Measurements from ENCODE around the gene PHF21A.
"Not testable (repeated sequence)": the region's sequence is repeated elsewhere in the genome, so short reads cannot be mapped to it uniquely, and the experiment has no call there.

Gene PHF21A

DNA sequence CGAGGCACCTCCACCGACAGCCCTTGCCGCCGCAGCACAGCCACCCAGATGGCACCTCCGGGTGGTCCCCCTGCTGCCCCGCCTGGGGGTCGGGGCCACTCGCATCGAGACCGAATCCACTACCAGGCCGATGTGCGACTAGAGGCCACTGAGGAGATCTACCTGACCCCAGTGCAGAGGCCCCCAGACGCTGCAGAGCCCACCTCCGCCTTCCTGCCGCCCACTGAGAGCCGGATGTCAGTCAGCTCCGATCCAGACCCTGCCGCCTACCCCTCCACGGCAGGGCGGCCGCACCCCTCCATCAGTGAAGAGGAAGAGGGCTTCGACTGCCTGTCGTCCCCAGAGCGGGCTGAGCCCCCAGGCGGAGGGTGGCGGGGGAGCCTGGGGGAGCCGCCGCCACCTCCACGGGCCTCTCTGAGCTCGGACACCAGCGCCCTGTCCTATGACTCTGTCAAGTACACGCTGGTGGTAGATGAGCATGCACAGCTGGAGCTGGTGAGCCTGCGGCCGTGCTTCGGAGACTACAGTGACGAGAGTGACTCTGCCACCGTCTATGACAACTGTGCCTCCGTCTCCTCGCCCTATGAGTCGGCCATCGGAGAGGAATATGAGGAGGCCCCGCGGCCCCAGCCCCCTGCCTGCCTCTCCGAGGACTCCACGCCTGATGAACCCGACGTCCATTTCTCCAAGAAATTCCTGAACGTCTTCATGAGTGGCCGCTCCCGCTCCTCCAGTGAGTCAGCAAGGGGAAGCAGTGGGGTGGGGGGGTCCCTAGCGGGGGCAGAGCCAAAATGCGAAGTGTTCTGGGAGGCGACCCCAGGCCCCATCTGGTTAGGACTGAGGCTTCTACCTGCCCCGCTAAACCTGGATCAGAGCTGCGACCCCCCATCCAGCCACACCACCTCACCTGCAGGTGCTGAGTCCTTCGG is 218.5 kb downstream of the PHF21A start:
- in situ Hi-C loops (cut with HindIII; ENCODE audit: low sequenced_read_pairs): no loop called here
- no peak overlapping the region for H3K4me3 ChIP-seq (ENCODE audit: low read depth, low read length)
- TF ChIP-seq, protein P1, sequence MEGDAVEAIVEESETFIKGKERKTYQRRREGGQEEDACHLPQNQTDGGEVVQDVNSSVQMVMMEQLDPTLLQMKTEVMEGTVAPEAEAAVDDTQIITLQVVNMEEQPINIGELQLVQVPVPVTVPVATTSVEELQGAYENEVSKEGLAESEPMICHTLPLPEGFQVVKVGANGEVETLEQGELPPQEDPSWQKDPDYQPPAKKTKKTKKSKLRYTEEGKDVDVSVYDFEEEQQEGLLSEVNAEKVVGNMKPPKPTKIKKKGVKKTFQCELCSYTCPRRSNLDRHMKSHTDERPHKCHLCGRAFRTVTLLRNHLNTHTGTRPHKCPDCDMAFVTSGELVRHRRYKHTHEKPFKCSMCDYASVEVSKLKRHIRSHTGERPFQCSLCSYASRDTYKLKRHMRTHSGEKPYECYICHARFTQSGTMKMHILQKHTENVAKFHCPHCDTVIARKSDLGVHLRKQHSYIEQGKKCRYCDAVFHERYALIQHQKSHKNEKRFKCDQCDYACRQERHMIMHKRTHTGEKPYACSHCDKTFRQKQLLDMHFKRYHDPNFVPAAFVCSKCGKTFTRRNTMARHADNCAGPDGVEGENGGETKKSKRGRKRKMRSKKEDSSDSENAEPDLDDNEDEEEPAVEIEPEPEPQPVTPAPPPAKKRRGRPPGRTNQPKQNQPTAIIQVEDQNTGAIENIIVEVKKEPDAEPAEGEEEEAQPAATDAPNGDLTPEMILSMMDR (IDR thresholded peaks at IDR 0.05; ENCODE audit: low read depth, low read length): no peak
- no peak for DNase-seq (ENCODE audit: low read depth, low spot score)

DNA sequence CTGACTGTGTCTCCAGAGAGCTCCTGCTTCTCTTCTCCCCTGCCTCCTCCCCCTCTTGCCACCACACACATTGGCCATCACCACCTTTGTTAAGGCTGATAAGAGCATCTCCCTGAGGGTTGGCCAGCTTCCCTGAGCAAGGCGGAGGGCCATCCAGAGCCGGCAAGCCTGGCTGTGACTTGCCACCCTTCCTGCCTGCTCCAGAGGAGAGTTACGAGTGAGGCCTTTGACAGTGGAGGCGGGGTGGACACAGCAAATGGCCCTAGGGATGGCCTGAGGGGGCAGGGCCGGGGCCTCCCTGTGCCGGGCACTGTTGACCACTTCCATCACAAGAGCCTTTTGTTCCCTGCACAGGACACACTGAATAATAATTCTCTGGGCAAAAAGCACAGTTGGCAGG is 219.6 kb downstream of the PHF21A start:
- TF ChIP-seq, protein P1 (IDR thresholded peaks at IDR 0.05; ENCODE audit: low read depth, low read length): no peak
- no peak for DNase-seq (ENCODE audit: low read depth, low spot score)
- no peak overlapping the region for H3K4me3 ChIP-seq (ENCODE audit: low read depth, low read length)
- in situ Hi-C loops (cut with HindIII; ENCODE audit: low sequenced_read_pairs): no loop called here

DNA sequence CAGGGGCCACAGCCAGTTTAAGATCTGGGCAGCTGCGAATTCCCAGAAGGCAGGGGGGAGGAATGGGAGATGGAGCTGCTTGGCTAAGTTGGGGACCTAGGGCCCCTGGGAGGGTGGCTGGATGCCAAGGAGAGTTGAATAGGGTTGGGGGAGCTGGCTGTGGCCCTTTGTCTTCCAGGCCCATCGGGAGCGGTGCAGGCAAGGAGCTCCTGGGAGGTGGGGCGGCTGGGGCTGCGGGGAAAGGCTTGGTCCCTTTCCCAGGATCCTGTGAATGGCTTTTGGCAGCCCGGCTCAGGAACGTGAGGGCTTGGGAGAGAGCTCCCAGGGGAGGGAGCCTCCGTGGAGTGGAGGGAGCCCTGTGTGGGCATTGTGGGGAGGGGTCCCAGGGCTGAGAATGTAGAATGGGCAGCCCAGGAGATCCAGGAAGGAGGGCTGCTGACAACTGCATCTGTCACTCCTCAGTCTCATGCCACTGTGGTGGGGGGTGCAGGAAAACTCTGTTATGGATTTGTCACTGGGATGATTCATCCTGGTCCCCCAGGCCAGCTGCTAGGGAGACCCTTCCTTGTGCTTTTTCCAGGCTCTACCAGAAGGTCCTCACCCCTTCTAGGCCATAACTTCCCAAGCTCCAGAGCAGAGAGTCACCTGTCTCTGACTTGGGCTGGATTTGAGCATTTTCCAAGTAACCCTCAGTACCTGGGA is 220.2 kb downstream of the PHF21A start:
- TF ChIP-seq, protein P1 (IDR thresholded peaks at IDR 0.05; ENCODE audit: low read depth, low read length): no peak
- no peak for DNase-seq (ENCODE audit: low read depth, low spot score)
- H3K4me3 ChIP-seq (ENCODE audit: low read depth, low read length): peak overlapping the region; percentile 41
- in situ Hi-C loops (cut with HindIII; ENCODE audit: low sequenced_read_pairs): no loop called here

DNA sequence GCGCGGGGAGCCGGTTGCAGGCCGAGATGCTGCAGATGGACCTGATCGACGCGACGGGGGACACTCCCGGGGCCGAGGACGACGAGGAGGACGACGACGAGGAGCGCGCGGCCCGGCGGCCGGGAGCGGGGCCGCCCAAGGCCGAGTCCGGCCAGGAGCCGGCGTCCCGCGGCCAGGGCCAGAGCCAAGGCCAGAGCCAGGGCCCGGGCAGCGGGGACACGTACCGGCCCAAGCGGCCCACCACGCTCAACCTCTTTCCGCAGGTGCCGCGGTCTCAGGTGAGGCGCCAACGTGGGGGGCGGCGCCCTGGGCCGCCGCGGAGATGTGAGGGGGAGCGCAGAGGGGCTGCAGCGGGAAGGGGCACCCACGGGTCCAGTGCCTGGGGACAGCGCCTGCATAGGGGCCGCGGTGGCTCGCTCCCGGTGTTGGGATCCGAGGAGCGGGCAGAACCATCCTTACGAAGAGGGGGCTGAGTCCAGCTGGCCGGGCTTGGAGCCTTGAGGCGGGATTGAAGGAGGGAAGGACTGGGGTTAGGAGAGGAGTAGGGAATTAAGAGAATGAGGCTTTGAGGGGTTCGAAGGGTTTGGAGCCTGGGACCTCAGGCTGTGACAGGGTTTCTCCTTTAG is 221.0 kb downstream of the PHF21A start:
- in situ Hi-C loops (cut with HindIII; ENCODE audit: low sequenced_read_pairs); DNase-seq (ENCODE audit: low read depth, low spot score): not testable (repeated sequence)
- peak overlapping the region; percentile 41 for H3K4me3 ChIP-seq (ENCODE audit: low read depth, low read length)

DNA sequence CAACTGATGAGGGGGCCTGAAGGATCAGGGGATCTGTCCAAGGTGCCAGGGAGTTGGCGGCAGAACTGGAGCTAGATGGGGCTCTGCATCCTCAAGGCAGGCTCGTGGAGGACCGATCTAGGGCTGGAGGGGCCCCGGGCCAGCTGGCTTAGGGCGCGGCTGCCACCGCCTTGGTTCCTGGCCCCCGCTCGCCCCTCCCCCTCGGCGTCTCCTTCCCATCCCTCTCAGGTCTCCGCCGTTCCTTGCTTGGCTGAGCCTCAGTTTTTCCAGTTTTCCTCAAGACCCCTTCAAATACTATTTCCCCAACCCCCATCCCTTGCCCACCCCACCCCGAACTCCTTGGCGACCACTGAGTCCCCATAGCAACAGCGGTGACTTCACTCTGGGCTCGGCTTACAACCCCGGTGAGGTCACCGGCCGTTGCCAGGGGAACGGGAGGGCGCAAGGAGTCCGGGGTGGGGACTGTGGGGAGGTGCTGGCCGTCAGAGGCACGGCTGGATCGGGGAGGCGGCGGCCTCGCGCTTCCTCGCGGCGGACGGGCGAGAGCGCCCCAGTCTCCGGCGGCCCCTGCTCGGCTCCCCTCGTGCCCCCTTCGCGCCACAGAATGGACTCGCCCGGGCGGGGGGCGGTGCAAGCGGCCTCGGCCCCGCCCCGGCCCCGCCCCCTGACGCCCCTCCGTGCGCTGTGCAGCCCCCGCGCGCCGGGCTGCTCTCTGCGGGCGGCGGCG is 221.6 kb downstream of the PHF21A start:
- in situ Hi-C loops (cut with HindIII; ENCODE audit: low sequenced_read_pairs): no loop called here
- H3K4me3 ChIP-seq (ENCODE audit: low read depth, low read length): peak overlapping the region; percentile 41
- peak; percentile 93 for DNase-seq (ENCODE audit: low read depth, low spot score)
- TF ChIP-seq, protein P1 (IDR thresholded peaks at IDR 0.05; ENCODE audit: low read depth, low read length): no peak

DNA sequence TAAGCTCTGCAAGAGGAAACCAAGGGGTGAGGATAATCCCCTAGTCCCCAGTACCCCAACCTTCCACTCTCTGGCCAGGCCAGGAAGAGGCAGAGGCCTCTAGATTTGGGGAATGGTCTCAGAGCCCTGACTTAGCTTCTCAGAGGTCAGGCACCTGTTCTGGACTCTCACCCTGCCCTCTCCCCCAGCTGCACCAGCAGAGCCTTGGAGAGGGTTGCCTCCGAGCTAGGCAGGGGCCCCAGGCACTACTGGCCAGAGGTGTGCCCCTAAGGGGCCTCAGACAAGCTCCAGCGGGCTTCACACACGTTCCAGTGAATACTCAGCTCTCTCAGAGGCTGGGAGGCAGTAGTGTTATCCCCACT is 222.2 kb downstream of the PHF21A start:
- no peak overlapping the region for H3K4me3 ChIP-seq (ENCODE audit: low read depth, low read length)
- in situ Hi-C loops (cut with HindIII; ENCODE audit: low sequenced_read_pairs): no loop called here
- no peak for DNase-seq (ENCODE audit: low read depth, low spot score)
- TF ChIP-seq, protein P1 (IDR thresholded peaks at IDR 0.05; ENCODE audit: low read depth, low read length): no peak
